Activated naive CD8-positive, alpha-beta T cell treated with anti-CD3 and anti-CD28 coated beads, Interleukin-2, amount 50 U/mL, for 16 hours (primary cell): ENCODE measurements around the gene CYP8B1.

ENCODE experiments used
- DNase-seq: peaks from one replicate; pipeline ENCODE4 v3.0.0-alpha.2; 2020; ENCODE audit warnings: low read depth, low spot score

The CYP8B1 gene

DNA sequence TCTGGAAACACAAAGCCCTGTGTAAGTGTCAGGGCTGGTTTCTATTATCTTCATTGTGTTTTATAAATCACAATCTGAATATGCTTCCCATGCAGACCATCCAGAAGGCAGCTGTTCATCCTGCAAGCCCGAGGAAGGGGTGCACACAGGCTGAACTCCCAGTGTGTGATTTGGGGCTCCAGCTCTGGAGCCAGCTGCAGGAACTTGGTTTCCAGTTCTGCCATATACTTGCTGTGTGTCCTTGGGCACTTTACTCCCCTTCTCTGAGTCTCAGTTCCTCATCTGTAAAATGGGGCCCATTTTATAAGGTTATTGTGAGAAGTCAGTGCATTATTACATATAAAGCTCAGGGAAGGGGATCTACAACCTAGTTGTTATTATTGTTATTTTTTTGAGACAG is 22.6 kb downstream of the CYP8B1 start:
- no peak for DNase-seq

DNA sequence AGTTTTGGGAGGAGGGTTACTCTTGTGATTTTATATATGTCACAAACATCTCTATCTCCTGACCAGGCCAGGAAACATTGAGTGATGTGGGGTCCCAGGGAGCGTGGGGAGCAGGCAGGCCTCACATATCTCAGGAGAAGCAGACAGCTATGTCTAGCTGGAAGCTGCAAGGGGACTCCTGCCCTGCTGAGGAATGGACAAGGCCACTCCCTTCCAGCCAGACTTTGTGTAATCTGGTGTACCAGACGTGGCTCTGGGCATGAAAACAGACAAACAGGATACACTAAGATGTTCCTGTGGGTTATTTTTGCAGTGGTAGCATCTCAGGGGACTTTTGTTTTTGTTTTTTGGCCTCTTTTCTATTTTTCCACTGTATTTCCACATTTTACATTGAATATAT is 23.2 kb downstream of the CYP8B1 start:
- DNase-seq: no peak

DNA sequence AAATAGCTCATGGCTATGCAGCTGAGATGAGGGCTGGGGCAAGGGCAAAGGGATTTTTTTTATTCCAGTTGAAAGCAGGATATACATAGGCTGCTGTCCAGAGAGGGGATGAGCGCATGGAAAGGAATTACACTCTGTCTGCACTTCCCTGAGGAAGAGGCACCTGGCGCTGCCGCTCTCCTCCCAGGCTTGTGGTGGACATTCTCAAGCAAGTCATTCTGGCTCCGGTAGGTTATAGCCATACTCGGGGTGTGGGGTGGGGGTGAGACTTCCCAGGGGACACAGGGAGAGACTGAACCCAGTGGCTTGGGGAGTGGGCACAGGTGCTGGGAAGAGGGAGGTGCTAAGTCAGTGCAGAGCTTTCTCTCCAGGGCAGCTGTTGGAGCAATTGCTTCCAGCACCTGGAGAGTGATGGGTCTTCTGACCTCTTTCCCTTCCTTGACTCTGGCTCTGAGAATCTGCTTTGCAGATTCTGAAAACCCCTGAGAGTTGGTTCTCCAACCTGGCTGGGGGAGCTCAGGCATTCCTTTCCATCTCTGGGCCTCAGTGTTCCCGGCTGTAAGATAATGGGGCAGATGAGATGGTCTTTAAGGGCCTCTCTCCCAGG is 24.3 kb downstream of the CYP8B1 start:
- DNase-seq: no peak

DNA sequence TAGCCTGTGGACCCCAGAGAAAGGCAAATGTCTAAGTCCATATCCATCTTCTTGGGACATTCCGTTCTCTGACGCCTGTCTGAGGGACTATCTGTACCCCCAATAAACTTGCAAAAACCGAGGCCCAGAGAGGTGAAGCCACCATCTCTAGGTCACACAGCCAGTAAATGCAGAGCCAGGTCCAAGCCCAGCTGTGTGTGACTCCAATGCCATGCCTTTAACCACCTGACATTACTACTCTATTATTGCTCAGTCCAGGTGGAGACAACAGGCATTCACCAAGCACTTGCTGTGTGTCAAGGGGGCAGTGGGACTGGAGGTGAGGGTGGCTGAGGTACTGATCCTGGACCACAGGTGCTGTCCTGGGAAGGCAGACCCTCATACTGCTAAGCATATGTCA is 25.4 kb downstream of the CYP8B1 start:
- DNase-seq: no peak

DNA sequence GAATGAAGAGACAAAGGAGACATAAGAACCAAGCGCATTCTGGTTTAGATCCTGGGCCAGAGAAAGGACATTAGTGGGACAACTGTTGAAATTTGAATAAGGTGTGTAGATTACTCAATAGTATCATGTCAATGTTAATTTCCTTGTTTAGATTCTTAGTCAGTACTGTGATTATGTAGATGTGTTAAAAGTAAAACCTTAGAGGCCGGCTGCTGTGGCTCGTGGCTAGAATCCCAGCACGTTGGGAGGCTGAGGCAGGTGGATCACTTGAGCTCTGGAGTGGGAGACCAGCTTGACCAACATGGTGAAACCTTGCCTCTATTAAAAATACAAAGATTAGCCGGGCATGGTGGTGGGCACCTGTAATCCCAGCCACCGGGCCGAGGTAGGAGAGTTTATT is 26.7 kb downstream of the CYP8B1 start:
- DNase-seq: no peak

DNA sequence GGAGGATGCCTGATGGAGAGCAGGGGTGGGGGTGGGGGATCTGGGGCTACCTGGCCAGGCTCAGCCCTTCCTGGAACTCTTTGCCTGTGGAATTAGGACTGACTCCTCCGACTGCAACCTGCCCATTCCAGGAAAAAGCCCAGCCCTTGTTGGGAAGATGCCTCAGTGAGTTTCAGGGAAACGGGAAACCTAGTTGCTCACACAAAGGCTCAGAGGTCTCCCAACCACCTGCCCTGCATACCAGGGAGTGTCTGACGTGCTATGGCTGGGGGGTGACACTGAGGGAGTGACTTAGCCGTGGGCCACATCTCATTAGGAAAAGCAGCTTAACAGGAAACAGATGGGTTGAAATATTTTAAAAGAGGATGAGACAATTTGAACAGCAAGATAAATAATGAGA is 27.9 kb downstream of the CYP8B1 start:
- DNase-seq: no peak

DNA sequence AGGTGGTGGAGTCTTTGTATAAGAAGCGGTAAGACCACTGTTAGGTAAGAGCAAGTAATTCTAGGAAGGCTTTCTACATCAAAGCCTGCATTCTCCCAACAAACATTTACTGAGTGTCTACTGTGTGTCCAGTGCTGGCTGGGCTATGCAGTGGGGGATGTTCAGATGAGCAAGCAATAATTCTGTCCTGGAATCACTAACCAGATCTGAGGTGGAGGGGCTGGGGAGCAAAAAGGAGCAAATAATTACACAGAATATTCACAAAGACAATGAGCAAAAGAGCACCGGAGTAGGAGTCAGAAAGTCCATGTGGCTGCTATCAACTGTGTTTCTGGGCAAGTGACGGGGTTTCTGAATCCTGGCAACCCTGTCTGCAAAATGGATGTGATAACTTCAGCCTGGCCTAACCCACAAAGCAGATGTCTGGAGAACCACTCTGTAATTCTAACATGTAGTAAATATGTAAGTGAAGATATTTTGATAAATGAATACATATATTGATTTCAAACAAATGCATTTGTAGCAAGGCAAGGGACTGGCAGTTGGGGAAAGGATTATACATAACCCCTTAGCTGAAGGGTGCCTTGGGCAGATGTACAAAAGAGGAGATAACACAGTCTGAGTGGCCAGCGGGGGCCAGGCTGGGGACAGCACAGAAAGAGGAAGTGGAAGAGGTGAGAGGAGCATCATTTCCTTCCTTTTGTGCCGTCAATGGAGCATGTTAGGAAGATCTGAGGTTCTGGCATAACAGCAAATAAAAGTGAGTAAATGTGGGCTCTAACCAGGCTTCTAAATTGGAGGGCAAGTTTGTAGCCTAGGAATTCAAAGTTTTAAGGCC is 28.8 kb downstream of the CYP8B1 start:
- DNase-seq: no peak

DNA sequence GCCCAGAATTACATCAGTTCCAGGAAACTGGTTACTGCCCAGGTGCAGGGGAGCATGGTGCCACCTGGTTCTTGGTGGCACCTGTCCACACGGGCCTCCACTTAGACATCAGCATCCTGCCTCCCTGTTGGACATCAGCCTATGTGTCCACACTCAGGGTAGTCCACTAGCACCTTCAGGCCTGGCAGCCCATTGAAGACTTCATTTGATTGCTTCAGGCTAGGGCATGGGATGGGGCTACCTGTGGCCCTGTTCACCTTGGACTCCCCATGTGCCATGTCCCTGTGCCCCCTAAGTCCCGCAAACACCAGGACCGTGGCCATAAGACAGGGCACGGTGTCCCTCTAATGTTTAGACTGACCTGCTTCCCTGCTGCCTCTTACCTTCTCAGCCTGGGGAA is 30.9 kb downstream of the CYP8B1 start:
- no peak for DNase-seq

DNA sequence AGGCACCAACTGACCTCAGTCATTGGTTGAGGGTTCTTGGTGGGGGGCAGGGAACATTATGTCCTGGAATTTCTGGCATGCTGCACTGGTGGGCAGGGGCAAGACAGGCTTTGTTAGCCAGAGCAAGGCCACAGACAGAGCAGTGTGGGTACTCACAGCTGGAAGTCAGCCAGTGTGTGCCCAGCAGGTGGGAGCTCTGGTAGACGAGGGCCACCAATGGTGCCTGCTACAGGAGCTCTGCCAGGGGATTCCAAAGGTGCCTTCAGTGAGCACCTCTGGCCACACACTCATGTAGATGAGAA is 31.3 kb downstream of the CYP8B1 start:
- DNase-seq: no peak

DNA sequence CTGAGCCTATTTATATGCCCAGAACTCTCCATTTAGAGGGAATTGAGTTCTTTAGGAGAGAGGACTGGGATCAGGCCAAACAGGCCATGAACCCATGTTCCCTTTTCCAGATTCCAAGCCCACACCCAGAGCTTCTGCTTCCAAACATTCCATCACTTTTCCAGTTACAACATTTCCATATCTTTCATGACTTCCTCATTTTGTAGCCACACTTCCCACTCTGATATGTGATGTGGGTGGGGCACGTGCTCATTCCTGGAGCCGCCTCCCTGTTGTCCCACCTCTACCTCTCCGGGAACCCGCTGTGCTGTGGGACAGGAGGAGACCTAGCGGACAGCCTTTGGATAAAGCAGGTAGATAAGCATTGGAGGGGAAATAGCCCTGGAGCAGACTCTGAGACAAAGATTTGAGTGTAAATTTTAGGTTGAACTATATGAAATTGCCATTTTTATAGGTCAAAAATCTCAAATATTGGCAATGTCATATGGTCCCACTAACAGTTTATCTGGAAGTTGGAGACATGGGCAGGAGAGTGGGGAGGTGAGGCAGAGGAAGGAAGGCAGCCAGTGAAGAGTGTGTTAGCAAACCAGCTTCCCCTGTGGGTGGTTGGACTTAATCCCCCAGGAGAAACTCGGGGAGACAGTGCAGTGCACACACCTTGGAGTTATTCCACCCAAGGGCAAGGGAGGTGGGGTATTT is 31.8 kb downstream of the CYP8B1 start:
- no peak for DNase-seq

DNA sequence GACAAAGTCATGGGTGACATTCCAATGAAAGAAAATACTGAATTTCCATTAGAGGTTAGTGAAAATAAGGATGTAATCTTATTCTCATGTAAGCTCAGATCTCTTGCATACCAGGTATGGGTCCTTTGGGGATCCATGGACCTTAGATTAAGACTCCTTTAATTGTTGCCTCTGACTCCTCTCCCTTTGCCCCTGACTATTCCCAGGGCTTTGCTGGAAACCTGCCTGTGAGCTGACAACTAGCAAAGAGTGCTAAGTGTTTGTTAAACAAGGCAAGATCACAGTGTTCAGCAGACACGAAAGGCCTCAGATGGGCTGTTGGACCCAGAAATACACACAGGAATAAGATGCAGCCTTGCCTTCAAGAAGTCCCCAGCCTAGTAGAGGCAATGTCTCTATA is 34.3 kb downstream of the CYP8B1 start:
- no peak for DNase-seq

DNA sequence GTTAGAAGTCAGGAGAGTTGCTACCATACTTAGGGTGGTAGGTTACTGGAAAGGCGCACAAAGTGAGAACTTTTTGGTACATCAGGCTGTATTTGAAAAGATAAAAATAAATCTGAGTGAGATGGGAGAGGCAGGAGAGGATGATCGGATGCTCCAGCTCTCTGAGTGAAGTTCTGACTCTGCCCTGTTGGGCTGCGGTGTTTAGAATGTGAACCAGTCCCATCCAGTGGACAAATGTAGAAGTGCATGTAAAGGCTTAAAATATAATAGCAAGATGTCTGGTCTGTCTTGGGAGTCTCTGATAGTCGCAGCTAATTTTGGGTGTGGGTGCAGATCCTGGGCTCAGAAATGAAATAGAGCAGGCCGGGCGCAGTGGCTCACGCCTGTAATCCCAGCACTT is 36.1 kb downstream of the CYP8B1 start:
- no peak for DNase-seq

DNA sequence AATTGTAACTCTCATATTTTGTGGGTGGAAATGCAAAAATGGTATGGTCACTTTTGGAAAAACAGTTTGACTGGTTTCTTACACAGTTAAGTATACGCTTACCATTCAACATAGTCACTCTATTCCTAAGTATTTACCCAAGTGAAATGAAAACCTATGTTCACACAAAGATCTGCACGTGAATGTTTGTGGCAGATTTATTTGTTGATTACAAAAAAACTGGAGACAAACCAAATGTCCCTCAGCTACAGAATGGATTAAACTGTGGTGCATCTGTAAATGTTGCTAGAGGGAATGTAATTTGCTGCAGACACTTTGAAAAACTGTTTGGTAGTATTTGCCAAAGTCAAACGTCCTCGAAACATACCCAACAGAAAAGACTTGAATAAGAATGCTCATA is 37.1 kb downstream of the CYP8B1 start:
- DNase-seq: no peak

DNA sequence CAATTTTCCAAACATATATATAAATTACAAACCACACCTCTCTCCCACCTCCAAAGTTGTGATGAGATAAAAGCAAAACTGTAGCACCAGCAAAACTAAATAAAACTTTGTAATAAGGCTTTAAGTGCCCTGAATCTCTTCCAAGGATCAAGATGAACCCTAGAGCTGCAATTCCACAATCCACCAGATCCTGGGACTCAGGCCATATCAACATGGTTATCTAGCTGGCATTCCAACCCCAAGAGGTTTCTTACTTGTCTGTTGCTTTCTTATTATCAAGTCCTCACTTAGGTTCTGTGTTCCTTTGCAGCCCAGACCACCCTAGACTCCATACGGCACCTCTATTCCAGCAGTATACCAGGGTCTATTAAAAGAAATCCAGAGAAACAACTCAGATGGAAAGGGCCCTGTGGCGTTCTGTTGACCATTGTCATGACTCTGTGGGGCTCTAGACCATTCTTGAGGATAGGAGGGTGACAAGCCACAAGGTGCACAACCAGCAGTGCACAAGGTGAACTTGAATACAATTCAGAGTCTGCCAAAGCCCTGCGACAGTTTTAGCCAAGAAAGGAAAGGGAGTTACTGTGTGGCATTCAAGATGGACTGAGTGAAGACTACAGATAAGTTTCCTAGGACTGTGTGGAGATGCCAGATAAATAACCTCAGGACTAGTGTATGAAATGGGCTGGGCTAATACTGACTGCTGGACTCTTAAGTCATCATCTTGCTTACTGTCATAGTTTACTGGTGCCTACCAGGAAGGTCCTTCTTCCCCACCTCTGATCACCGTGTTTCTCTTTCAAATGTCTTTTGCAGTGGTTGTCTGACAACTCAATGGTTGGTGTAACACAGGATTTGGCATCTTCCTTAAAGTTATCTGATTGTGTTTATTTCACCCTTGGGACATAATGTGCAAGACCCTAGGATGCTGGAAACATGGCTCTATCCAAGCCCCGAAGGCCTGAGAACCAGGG is 39.2 kb downstream of the CYP8B1 start:
- no peak for DNase-seq

DNA sequence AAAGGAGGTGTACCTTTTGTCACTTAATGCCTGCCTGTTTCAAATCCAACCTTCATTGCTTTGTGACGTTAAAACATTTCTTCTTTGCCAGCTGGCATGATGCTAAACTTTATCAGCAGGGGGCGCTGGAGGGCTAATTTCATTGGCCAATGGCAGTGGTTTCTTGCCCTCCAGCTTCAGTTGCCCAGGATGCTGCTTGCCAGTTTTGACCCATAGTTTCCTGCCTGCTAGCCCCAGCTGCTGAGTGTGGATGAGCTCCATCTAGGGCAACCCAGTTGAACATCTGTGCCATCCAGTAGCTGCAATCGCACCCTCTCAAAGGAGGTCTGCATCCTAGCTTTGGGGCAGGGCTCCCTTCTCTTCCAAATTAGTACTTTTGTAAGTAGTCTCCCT is 44.4 kb downstream of the CYP8B1 start:
- DNase-seq: peak; percentile 45

DNA sequence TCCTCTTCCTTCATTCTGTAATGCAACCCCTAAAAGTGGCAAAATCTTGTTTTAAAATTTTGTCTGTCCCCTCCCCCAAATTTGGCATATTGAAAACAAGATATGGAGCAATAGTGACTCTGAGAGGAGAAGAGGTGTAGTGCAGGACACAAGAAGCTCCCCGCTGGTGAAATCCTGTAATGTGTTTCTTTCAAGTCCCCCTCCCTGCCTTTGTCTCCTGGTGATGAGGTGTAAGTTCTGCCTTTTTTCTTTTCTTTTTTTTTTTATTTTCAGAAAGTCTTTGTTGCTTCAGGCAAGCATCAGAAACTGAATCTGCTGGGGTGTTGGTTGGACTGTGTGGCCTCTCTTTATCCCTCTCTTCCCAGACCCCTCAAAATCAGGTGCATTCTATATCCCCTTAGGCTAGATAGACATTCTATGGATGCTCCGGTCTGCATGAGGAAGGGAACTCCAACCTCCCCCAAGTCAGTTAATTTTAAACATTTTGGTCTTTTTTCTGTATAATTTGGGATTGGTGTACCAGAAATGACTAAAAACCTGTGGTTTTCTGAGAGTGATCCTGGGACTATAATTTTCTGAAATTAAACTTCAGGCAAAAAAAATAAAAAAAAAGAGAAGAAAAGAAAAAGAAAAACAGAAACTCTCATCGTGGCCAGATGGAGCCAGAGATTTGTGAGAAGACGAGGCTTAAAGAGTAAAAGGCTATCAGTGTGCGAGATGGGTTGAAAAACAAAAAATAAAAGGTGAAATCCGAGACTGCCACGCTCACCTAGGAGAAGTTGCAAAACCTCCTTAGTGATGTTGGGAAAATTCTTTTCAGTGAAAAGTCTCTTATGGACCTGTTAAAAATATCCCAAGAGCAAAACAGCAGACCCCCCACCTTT is 45.0 kb downstream of the CYP8B1 start:
- no peak for DNase-seq

DNA sequence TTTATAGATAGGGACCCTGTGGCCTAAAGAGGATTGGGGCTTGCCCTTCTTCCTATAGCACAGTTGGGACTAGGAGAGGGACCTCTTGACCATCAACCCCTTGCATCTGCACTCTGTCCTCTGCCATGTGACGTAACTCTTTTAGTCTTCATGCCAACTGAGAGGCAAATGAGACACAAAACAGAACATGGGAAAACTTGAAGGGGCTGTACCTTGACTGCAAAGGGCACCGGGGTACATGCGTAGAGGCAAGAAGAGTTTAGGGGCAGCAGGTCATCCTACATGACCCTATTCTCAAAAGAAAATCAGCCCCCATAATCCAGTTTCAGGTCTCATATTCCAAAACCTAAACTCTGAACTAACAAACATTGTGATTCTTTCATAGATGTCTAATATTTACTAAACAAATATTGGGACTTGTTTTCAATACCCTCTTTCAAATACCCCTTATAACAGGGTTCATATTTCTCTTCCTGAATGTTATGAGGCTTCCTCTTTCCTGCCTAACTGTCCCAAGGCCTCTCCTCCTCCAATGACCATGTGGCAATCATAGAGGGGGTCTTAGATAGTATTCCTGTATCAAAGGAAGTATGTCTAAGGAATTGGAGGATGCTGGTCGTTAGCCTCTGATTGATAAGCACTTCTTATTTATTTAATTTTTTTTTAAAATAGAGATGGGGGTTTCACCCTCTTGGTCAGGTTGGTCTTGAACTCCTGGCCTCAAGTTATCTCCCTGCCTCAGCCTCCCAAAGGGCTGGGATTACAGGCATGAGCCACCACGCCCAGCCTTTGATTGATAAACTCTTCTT is 45.8 kb downstream of the CYP8B1 start:
- DNase-seq: no peak

DNA sequence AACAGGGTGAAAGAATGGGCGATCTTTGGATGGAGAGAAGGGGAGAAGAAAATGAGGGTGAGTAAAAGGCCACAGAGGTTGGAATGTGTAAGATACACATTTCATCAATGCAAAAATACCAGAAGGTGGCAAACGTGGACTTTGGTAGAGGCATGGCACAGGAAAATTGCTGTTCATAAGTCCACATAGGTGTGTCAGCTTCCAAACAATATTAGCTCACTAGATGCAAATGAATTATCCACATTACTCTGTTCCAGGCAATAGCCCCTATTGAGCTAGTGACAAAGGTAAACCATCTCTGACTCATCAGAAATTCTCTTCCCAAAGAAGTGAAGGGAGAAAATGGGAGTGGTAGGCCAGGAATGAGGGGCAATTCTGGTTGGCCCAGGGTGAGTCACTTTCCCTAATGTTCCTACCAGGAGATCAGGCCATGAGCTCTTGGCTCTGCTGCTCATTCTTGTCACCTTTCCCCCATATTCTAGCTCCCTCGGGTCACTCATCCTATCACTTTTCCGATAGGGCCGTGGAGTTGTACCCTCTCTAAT is 46.5 kb downstream of the CYP8B1 start:
- DNase-seq: no peak

DNA sequence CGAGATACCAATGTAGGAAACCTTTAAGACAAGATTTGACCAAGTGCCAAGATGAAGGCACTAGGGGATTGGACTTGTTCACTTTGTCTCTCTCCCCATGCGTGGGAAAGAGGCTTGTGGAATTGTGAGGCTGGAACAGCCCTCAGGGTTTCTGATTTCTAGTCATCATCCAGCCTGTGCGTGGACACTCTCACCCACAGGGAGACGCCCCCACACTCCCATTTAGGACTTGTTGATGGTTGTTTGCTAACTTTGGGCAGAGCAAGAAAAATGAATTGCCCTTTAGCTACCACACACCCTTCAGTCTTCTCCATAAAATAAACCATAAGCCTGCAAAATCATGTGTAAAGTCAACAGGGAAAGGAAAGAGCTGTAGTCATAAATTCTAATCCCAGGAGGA is 48.0 kb downstream of the CYP8B1 start:
- no peak for DNase-seq

DNA sequence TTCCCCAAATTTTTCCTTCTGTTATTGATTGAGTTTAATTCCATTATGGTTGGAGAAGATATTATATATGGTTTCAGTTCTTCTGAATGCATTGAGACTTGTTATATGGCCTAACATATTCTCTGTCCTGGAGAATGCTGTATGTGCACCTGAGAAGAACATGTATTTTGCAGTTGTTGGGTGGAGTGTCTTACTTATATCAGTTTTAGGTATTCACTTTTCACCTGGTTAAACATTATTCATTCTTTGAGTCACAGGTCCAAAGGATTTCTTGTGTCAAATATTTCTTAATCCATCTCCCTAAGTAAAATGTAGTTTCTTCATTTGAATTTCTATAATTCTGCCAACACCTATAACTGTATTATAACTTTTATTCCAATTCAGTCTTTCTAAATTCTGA is 48.7 kb downstream of the CYP8B1 start:
- DNase-seq: no peak
